NCI-H510A (cell line): ENCODE data around the gene DDX51.
"Not testable (repeated sequence)": the region's sequence is repeated elsewhere in the genome, so short reads cannot be mapped to it uniquely, and the experiment has no call there.

ENCODE experiments used
- DNase-seq: peaks from one replicate; lab custom pipeline; 2025; lab: John Stamatoyannopoulos, UW

Gene DDX51

DNA sequence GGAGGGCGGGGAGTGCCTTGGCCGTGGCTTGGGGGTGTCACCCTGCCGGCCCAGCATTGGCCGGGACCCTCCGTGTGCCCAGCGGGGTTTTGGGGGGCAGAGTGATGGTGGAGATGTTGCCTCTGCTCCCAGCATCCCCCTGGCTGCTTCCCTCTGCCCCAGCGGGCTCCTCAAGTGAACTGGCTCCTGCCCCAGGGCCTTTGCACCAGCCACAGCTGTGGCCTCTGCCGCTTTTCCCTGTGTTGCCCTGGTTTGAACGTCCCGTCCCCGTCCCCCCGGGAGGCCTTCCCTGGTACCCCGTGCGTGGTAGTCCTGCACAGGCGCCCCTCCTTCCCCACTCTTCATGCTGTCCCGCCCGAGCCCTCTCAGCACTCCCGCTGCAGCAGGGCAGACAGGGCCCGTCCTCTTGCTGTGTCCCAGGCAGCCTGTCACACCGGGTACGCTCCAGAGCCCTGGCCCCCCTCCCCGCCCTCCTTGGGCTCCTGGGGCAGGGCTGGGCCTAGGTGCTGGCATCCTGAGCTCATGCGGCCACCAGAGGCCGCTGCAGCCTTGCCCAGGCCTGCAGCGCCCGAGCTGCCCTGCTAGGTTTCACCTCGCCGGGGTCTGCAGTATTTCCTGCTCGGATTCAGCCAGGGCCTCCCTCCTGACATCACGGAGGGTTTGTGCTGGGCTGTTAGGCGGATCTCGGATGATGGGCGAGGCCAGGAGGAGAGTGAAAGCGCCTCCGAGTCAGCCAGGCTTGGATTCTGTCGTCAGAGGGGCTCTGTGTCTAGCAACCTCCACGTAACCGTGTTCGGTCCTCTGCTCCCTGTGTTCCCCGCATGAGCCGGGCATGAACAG lies 9.6 kb upstream of the DDX51 start:
- peak; percentile 67 for DNase-seq

DNA sequence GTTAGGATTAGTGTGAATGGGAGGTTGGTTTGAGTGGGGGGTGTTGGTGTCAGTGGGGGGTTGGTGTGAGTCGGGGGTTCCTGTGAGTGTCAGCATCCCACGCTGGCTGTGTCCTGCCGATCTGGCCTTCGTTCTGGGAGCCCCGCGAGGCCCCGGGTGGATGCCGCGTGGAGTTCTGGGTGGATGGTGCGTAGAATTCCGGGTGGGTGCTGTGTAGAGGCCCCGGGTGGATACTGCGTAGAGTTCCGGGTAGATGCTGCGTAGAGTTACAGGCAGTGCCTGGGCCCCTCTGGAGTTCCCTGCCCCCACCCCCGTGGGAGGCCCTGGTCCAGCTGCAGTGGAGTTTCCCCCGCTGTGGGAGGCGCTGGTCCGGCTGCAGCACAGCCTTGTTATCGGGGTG lies 8.8 kb upstream of the DDX51 start:
- no peak for DNase-seq

DNA sequence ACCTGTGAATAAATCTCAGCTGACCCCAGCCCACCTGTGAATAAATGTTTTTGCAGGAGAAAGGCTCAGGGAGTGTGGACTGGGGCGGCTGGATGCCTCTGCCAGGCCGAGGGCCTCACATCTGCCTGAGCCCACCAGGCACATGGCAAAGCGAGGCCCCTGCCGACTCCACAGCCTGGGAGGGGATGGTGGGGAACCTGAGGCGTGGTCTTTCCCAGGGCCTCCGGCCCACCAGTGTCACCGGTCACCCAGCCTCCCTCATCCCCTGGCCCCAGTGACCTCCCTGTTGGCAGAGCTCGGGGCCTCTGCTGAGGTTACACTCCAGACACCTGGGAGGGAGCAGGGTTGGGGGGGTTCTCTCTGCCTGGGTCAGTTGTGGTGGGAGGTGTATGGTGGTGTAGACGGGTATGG lies 8.3 kb upstream of the DDX51 start:
- DNase-seq = no peak

DNA sequence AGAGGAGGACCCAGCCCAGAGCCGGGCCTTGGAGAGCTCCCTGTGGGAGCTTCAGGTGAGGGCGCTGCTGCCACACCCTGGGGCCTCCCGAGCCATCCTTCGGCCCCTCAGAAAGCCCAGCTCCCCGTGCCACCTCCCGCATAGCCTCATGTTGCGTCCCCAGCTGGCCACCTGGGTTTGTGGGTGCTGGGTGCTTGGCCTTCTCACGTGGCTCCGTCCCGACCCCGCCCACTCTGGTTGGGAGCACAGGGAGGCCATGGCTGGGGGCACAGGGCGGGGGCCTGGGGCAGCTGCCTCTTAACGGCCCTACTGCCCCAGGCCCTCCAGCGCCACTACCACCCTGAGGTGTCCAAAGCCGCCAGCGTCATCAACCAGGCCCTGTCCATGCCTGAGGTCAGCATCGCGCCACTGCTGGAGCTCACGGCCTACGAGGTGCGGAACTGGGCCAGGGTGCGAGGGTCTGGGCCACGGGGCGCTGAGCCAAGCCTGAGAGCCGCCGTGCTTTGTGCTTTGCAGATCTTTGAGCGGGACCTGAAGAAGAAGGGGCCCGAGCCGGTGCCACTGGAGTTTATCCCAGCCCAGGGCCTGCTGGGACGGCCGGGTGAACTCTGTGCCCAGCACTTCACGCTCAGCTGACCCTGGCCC lies 7.8 kb upstream of the DDX51 start:
- no peak for DNase-seq

DNA sequence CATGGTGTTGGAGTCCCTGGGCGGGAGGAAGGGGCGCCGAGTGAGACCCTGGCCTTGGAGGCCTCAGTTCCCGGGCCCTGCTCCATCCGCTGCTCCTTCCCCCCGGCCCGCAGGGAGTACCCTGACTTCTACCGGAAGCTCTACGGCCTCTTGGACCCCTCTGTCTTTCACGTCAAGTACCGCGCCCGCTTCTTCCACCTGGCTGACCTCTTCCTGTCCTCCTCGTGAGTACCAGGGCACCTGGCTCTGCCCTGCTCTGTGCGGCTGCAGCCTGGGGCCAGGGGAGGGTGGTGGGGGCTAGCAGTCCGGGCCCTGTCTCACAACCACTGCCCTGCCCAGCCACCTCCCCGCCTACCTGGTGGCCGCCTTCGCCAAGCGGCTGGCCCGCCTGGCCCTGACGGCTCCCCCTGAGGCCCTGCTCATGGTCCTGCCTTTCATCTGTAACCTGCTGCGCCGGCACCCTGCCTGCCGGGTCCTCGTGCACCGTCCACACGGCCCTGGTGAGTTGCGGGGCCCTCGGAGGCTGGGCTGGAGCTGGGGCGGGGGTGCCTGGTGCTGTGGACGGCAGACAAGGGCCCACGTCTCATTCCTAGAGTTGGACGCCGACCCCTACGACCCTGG lies 7.1 kb upstream of the DDX51 start:
- no peak for DNase-seq

DNA sequence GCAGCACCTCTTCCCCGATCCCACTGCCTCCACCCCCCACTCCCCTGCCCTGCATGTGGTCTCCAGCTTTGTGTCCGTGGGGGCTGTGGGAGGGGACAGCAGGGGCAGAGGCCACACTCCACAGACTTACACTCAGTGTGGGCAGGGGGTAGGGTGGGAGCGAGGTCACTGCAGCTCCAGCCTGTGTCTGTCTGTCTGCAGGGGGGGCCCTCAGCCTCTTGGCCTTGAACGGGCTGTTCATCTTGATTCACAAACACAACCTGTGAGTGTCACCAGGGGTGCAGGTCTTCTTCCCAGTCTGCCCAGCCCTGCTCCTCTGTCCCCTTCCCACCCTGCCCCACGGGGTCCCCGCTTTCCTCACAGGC lies 6.6 kb upstream of the DDX51 start:
- DNase-seq = no peak

DNA sequence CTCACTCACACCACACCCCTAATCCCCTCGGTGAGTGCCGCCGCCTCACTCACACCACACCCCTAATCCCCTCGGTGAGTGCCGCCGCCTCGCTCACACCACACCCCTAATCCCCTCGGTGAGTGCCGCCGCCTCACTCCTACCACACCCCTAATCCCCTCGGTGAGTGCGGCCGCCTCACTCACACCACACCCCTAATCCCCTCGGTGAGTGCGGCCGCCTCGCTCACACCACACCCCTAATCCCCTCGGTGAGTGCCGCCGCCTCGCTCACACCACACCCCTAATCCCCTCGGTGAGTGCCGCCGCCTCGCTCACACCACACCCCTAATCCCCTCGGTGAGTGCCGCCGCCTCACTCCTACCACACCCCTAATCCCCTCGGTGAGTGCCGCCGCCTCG lies 5.4 kb upstream of the DDX51 start:
- not testable (repeated sequence) for DNase-seq

DNA sequence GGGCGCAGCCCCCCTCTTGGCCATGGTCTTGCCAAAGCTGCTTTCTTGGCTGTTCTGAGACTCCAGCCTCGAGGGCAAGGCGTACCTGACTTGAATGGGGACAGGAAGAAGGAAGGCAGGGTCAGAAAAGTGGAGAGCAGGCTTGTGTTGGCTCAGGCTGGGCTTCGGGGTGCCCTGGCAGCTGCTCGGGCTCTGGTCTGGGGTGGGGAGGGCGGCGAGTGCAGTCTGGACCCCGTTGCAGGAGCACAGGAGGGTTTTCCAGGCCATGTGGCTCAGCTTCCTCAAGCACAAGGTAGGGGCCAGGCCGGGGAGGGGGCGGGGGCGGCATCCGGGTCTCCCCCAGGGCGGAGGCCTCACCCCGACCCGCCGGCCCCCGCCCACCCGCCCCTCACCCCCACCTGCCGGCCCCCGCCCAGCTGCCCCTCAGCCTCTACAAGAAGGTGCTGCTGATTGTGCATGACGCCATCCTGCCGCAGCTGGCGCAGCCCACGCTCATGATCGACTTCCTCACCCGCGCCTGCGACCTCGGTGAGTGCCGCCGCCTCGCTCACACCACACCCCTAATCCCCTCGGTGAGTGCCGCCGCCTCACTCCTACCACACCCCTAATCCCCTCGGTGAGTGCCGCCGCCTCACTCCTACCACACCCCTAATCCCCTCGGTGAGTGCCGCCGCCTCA lies 4.4 kb upstream of the DDX51 start:
- no peak for DNase-seq

DNA sequence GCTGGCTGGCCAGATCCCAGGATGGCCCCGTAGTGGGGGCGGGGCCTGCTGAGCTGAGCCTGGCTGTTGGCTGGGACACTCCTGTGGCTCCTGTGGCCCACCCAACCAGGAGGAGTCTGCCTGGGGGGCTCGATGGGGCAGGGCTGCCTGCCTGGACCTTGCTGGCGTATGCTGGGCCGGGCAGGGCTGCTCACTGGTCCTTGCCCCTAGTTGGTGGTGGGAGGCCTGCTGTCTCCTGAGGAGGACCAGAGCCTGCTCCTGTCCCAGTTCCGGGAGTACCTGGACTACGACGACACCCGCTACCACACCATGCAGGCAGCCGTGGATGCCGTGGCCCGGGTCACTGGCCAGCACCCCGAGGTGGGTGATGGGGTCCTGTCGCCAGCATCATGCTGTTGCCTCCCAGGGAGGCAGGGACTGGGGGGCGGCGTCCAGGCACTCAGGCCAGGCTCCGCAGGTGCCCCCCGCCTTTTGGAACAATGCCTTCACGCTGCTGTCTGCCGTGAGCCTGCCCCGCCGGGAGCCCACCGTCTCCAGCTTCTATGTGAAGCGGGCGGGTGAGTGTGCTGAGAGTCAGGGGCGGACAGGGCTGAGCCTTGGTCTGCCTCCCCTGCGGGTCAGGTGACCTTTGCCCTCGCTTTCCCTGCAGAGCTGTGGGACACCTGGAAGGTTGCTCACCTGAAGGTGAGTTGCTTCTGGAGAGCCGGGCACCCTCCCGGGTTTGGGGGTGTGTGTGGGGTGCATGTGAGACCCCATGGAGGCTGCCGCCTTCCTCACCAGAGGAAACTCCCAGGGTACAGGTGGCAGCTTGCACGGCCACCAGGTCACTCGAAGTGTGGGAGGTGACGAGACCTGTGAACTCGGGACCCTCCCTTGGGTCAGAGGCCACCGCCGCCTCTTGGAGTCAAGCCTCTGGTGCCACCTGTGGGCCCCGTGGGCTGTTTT lies 3.6 kb upstream of the DDX51 start:
- no peak for DNase-seq

DNA sequence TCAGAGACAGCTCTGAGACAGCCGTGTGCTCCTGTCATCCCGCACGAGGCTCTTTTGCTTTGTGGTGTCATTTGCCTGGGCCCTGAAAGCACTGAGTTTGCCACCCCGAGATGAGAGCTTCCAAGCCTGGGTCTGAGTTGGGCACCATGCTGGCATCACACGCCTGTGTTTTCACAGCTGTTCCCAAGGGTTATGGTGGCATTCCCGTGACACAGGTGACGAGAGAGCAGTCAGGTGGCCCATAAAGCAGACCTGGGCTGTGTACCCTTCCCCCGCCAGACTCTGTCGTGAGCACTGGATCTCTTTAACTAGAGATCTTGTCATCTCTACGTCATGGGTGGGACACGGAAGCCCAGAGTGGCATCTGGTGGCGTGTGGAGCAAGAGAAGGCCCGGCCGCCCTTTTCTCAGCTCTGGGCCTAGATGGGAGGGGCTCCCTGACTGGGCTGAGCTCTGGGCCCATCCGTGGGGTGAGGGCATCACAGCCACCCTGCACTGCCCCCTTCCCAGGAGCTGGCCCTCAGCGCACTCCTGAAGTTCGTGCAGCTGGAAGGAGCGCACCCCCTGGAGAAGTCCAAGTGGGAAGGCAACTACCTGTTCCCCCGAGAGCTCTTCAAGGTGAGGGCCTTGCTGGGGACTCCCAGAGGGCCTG lies 2.8 kb upstream of the DDX51 start:
- no peak for DNase-seq

DNA sequence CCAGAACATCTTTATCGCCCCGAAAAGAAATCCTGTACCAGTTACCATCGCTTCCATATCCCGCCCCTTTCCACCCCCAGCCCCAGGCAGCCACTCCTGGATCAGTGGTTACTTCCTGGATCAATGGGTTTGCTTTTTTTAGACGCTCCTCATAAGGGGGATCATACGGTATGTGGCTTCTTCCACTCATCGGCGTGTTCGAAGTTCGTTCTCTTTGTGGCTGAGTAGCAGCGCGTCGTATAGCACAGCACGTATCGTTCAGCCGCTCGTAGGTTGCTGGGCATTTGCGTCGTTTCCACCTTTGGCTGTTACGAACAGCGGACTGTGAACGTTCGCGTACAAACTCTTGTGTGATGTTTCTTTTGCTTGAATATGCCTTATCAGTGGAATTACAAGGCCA lies 2.0 kb upstream of the DDX51 start:
- no peak for DNase-seq

DNA sequence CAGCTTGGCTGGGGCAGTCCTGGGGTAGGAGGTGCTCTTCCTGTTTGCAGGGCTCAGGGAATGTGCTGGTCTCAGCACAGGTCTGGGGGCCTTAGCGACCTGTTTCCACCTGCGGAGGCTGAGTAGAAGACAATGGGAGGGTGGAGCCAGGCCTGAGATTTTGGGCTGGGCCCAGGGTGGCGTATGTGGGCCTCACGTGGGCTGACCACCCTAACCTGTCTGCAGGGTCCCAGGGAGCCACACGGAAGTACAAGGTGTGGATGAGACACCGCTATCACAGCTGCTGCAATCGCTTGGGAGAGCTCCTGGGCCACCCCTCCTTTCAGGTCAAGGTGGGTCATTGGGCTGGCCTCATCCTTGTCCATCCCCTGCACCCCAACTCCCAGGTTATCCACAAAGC lies 1.2 kb upstream of the DDX51 start:
- no peak for DNase-seq

DNA sequence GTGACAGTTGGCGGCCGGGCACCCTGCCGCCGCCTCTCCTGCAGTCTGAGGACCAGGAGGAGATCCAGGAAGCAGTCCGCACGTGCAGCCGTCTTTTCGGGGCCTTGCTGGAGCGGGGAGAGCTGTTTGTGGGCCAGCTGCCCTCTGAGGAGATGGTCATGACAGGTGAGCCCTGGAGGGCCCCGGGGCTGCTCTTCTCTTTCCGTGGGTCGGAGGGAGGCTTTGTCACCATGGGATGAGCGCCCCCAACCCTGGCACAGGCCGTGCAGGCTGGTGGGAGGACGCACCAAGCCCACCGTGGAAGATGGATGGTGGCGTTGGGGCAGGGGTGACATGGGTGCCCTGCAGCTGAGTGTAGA lies 670 bp upstream of the DDX51 start:
- no peak for DNase-seq

DNA sequence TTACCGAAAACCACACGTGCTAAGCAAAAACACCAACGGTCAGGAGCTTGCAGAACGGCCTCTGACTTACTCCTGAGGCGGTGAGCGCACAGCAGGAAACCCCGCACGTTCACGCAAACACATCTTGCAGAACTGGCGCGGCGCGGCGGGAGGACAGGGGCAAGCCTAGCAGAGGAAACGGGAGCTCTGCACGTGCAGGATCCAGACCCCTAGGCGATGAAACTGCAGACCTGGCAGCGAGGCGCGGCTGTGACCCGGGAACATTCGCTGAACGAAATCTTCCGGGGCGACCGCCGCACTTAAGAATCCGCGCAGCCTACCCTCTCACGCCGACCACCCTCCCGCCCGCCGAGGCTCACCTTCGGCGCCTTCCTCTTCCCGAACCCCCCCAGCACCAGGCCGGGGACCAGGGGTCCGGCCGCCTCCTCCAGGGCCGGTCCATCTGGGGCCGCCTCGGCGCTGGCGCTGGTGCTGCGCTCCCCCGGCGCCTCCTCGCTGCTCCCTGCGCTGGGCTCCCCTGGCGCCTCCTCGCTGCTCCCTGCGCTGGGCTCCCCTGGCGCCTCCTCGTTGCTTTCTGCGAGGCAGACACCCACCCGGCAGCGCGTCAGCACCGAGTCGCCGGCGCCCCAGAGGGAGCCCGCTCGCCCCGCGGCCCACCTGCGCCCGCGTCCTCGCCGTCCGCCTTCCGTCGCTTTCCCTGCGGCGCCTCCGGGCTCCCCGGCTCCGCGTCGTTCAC lies 615 bp downstream of the DDX51 start:
- DNase-seq = no peak

DNA sequence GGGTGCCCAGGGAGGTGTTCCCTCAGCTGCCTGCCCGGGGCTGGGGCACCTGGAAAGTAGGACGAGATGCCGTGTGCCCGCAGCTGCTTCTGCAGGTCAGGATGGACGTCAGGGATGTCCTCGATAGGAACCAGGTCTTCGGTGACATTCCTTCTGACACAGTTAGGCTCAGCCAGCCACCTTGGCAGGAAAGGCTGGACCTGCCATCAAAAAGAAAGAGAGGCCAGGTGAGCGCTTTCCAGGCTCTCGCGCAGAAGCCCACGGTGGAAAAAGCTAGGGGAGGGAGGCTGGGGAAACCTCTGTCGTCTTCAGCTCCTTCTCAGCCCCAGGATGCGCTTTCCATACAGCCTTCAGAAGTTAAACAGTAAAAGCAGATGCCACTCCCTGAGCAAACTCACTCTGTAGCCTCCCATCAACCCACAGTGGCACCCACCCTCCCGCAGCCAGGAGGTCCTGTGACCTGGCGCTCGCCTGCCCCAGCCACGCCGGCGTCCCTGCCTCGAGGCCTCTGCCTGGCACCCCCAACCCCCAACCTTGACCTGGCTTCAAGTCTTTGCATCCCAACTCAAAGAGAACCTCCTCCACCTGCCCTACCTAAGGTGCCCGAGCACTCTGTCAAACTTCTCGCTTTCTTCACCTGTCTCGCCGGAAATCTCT lies 1.3 kb downstream of the DDX51 start:
- DNase-seq = no peak

DNA sequence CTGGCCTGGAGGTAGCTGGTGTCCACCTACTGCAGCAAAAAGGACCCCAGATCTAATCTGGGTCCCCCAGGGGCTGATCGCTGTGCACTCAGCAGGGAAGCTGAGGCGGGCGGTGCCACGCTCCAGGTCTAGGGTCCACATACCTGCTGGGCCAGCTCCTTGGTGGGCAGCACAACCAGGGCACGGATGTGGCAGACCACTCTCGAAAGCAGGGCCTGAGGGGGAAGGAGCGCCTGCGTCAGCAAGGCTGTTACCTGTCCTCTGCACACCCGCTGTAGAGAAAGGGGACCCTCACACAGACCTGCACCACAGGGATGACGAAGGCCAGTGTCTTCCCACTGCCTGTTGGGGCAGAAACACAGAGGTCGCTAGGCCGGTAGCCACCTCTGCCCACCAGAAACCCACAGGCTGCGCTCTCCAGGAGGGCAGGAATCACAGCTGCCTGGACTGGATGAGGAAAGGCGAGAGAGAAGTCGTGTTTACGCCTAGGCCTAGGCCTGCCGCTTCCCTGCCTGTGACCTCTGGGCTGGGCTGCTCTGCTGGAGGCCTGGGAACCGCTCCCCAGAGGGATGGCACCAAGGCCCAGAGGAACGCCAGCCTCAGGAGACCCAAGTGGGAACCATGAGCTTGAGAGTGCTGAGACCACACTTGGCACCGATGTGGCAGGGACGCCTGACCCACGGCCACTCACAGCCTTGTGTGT lies 2.0 kb downstream of the DDX51 start:
- no peak for DNase-seq

DNA sequence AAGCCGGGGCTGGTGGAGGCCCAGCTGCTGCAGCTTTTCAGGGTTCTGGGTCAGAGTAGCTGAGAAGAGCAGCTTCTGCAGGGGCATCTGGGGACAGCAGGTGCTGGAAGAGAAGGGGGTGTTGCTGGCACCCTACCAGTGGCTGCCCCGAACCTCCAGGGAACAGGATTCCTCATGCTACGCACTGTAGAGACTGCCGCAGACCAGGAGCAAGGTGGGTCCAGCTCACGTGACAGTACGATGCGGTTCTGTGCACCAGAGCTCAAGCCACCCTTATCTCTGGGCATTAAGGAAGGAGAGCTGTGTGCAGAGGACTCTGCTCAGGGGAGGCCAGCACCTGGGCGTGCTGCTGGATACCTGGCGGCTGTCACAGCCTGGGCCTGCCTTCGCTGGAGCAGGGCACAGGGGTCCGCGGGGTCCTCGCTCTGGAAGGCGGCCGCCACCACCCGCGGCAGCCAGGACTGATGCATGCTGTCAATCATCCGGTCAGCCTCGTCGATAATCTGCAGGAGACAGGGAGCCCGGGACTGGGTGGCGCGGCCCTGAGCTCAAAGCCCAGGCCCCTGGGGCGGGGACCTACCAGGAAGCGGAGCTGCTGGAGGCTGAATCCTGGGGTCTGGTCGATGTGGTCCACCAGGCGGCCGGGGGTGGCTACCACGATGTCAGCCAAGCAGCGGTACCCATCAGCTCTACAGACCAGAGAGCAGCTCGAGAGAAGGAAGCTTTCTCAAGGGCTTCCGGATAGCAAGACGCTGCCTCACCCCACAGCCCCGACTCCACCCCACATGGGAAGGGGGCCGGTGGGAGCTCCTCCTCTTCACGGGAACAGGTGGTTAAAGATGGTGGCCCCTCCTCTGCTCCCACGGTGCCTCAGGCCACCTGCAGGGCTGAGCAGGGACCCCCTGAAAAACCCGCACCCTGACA lies 2.9 kb downstream of the DDX51 start:
- no peak for DNase-seq

DNA sequence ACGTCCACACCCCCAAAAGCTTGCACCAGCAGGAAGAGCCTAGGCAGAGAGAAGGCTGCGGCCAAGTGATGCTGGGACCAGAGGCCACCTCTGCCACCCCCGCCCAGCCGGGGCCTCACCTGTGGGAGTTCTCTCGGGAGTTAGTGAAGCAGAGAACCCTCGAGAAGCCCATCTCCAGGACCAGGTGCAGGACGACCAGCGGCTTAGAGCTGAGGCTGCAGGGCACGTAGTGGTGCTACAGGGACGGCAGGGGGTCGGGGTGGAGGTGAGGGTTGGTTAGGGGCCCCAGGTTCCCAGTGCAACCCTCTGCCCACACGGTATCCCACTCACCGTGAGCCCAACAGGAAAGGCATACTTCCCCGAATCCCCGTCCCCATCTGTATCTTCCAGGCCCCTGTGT lies 3.6 kb downstream of the DDX51 start:
- DNase-seq = no peak
